ENCODE data around the gene RAB34.

GRCh38 chr17:28725660-28726225, 8.1 kb upstream of the RAB34 start:
- TF ChIP-seq ZFX (IDR thresholded peaks at IDR 0.05): peak; percentile 56; the same call in 1 of the 2 replicates
- TF ChIP-seq CTCF (conservative IDR thresholded peaks at IDR 0.05): no peak
